Neural cell (in vitro differentiated cells): ENCODE results near the gene GABPB2. TPM values are rescaled to one million over a fixed set of nuclear protein-coding genes. Genes with fewer than 3 reads are reported as not detected.
A peak's percentile ranks its signal among the peaks of the same experiment; 100 is the strongest.

Experiments used
- H2AFZ ChIP-seq: fragments of 200-600, 300-800 bp; sonication (generic), shearing (Covaris generic); 2 replicates; pipeline ENCODE4 v1.6.0; 2014; ENCODE audit warnings: low read depth, mild to moderate bottlenecking, antibody characterized with exemption, low read length, moderate library complexity
- H3F3A ChIP-seq: fragments of 200-600 bp; shearing (Covaris generic); 2 replicates; pipeline ENCODE4 v1.6.1; 2016; ENCODE audit warnings: mild to moderate bottlenecking, moderate library complexity, mixed read lengths, antibody characterized with exemption, low read length; ENCODE audit not compliant: insufficient read depth, poor library complexity, severe bottlenecking
- H3K27ac ChIP-seq: fragments of 200-600, 300-800 bp; sonication (generic), shearing (Covaris generic); 2 replicates; pipeline ENCODE4 v1.5.1; 2014; ENCODE audit warnings: mild to moderate bottlenecking, low read length, moderate library complexity
- H3K27me3 ChIP-seq: fragments of 300-800, 200-600 bp; sonication (generic), shearing (Covaris generic); 2 replicates; pipeline ENCODE4 v1.6.0; 2014; ENCODE audit warnings: mild to moderate bottlenecking, low read depth, low read length, moderate library complexity; ENCODE audit not compliant: insufficient read depth
- H3K36me3 ChIP-seq: fragments of 300-800, 200-600 bp; sonication (generic), shearing (Covaris generic); 2 replicates; pipeline ENCODE4 v1.5.1; 2014; ENCODE audit warnings: mild to moderate bottlenecking, antibody characterized with exemption, low read length, moderate library complexity; ENCODE audit not compliant: insufficient read depth
- H3K4me2 ChIP-seq: fragments of 300-800, 200-600 bp; sonication (generic), shearing (Covaris generic); 2 replicates; pipeline ENCODE4 v1.6.0; 2014; ENCODE audit warnings: mild to moderate bottlenecking, low read length
- H3K4me3 ChIP-seq: fragments of 300-800, 200-600 bp; sonication (generic), shearing (Covaris generic); 2 replicates; pipeline ENCODE4 v1.5.1; 2014; ENCODE audit warnings: mild to moderate bottlenecking, low read length, moderate library complexity
- H3K79me2 ChIP-seq: fragments of 200-600 bp; shearing (Covaris generic); replicated peaks from 2 replicates; pipeline ENCODE4 v1.6.0; 2014; ENCODE audit warnings: mild to moderate bottlenecking, low read length, moderate library complexity; ENCODE audit not compliant: insufficient read depth
- H3K9ac ChIP-seq: fragments of 300-800, 200-600 bp; sonication (generic), shearing (Covaris generic); 2 replicates; pipeline ENCODE4 v1.6.1; 2016; ENCODE audit warnings: mild to moderate bottlenecking, low read length, mixed read lengths
- H3K9me2 ChIP-seq: fragments of 200-600 bp; shearing (Covaris generic); 2 replicates; pipeline ENCODE4 v1.6.1; 2016; ENCODE audit warnings: mild to moderate bottlenecking, low read length, mixed read lengths; ENCODE audit not compliant: insufficient read depth
- H3K9me3 ChIP-seq: fragments of 200-600, 300-800 bp; sonication (generic), shearing (Covaris generic); 2 replicates; pipeline ENCODE4 v1.6.1; 2016; ENCODE audit warnings: mild to moderate bottlenecking, mixed run types, low read length, moderate library complexity, mixed read lengths
- H4K20me1 ChIP-seq: fragments of 200-600 bp; shearing (Covaris generic); 2 replicates; pipeline ENCODE4 v1.6.1; 2016; ENCODE audit warnings: mild to moderate bottlenecking, mixed run types; ENCODE audit not compliant: insufficient read depth
- EP300 ChIP-seq: fragments of 450-650 bp; conservative IDR thresholded peaks from 2 replicates; pipeline ENCODE4 v1.6.1; 2014; ENCODE audit warnings: antibody characterized with exemption, mild to moderate bottlenecking, moderate library complexity; ENCODE audit not compliant: poor library complexity, severe bottlenecking
- EZH2 ChIP-seq: fragments of 200-600, 300-800 bp; shearing (Covaris generic), sonication (generic); IDR thresholded peaks from 2 replicates; pipeline ENCODE4 v1.6.1; 2014; ENCODE audit warnings: antibody characterized with exemption, low read length, borderline replicate concordance, mild to moderate bottlenecking; ENCODE audit not compliant: insufficient read depth, poor library complexity, severe bottlenecking
- MXI1 ChIP-seq: fragments of 450-650 bp; conservative IDR thresholded peaks from 2 replicates; pipeline ENCODE4 v1.6.1; 2014; ENCODE audit warnings: antibody characterized with exemption, mild to moderate bottlenecking; ENCODE audit not compliant: poor library complexity, severe bottlenecking
- POLR2AphosphoS5 ChIP-seq: IDR thresholded peaks from 2 replicates; pipeline ENCODE4 v1.6.1; 2012
- RAD21 ChIP-seq: fragments of 450-650 bp; conservative IDR thresholded peaks from 2 replicates; pipeline ENCODE4 v1.6.1; 2014; ENCODE audit warnings: antibody characterized with exemption, mild to moderate bottlenecking, moderate library complexity
- SMC3 ChIP-seq: fragments of 450-650 bp; conservative IDR thresholded peaks from 2 replicates; pipeline ENCODE4 v1.6.1; 2014; ENCODE audit warnings: antibody characterized with exemption, mild to moderate bottlenecking, moderate library complexity; ENCODE audit not compliant: poor library complexity
- TAF1 ChIP-seq: IDR thresholded peaks from 2 replicates; pipeline ENCODE4 v1.6.1; 2012; ENCODE audit warnings: low read depth
- polyA plus RNA-seq: library from polyadenylated mRNA; depleted of rRNA; stranded (reverse); fragments of >200 nt; gene quantifications from 2 replicates; pipeline ENCODE4 v1.2.3, GENCODE V29; 2014
- TF ChIP-seq, protein P1 (sequence below): IDR thresholded peaks from 2 replicates; pipeline ENCODE4 v1.6.1; 2012; ENCODE audit warnings: borderline replicate concordance
- TF ChIP-seq, protein P2 (sequence below): fragments of 450-650 bp; IDR thresholded peaks from 2 replicates; pipeline ENCODE4 v1.5.1; 2014; ENCODE audit warnings: antibody characterized with exemption, mild to moderate bottlenecking, moderate library complexity; ENCODE audit not compliant: poor library complexity, severe bottlenecking

The GABPB2 gene
- polyA plus RNA-seq, 1 donor from 2014 or later, result 4.1 TPM

DNA sequence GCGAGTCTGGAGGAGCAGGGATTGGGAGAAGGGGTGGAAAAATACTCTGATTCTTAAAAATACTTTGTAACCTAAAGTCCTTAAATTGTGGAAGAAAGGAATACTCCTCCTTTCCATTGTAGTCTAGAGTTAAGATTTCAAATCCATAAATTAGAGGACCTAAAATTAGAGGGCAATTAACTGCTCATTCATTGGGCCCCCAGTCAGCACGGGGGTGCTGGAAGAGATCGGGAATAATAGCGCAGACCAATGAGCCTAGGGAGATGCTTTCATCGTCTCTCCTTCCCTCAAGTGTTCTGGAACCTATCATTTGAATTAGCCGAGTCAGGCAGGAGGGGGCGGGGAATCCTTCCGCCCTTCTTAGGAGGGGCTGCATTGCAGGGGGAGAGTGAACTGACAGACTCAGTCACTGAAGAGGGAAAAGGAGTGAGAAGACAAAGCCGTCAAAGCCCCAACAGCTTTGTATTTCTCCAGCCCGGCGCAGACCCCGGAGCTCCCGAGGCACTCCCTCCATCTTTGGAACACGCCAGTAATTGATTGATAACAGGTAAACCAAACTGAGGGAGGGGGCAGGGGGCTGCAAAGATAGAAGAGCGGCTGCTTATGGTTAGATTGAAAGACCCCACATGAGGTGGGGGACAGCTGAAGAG is 10.4 kb upstream of the GABPB2 start, which contains the start of gene MLLT11:
TSS of gene MLLT11 (plus strand) at position 391 of the 650 bp plus-strand sequence. CDS start 6,828 bp downstream, outside the sequence.
- H3K79me2 ChIP-seq, result peaks cover 80% of the 10 kb centered on the region
- H3K4me2 ChIP-seq, result peak within 1 kb of the TSS; percentile 100
- H3K9ac ChIP-seq, result peak within 1 kb of the TSS; percentile 98
- no peaks in the 10 kb centered on the region for H3K9me3 ChIP-seq
- peaks cover 4% of the 10 kb centered on the region for H3K36me3 ChIP-seq
- no peaks in the 10 kb centered on the region for H3K9me2 ChIP-seq
- H3K4me3 ChIP-seq, result peak within 1 kb of the TSS; percentile 69
- H3K27me3 ChIP-seq, result no peaks in the 10 kb centered on the region
- TF ChIP-seq TAF1 (peak; percentile 96), RAD21 (peak; percentile 8), EP300 (peak; percentile 82), SMC3 (no peak), MXI1 (peak; percentile 43), POLR2AphosphoS5 (peak; percentile 99), EZH2 (no peak)
- TF ChIP-seq, protein P1, sequence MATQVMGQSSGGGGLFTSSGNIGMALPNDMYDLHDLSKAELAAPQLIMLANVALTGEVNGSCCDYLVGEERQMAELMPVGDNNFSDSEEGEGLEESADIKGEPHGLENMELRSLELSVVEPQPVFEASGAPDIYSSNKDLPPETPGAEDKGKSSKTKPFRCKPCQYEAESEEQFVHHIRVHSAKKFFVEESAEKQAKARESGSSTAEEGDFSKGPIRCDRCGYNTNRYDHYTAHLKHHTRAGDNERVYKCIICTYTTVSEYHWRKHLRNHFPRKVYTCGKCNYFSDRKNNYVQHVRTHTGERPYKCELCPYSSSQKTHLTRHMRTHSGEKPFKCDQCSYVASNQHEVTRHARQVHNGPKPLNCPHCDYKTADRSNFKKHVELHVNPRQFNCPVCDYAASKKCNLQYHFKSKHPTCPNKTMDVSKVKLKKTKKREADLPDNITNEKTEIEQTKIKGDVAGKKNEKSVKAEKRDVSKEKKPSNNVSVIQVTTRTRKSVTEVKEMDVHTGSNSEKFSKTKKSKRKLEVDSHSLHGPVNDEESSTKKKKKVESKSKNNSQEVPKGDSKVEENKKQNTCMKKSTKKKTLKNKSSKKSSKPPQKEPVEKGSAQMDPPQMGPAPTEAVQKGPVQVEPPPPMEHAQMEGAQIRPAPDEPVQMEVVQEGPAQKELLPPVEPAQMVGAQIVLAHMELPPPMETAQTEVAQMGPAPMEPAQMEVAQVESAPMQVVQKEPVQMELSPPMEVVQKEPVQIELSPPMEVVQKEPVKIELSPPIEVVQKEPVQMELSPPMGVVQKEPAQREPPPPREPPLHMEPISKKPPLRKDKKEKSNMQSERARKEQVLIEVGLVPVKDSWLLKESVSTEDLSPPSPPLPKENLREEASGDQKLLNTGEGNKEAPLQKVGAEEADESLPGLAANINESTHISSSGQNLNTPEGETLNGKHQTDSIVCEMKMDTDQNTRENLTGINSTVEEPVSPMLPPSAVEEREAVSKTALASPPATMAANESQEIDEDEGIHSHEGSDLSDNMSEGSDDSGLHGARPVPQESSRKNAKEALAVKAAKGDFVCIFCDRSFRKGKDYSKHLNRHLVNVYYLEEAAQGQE, result peak; percentile 95
- TF ChIP-seq, protein P2, sequence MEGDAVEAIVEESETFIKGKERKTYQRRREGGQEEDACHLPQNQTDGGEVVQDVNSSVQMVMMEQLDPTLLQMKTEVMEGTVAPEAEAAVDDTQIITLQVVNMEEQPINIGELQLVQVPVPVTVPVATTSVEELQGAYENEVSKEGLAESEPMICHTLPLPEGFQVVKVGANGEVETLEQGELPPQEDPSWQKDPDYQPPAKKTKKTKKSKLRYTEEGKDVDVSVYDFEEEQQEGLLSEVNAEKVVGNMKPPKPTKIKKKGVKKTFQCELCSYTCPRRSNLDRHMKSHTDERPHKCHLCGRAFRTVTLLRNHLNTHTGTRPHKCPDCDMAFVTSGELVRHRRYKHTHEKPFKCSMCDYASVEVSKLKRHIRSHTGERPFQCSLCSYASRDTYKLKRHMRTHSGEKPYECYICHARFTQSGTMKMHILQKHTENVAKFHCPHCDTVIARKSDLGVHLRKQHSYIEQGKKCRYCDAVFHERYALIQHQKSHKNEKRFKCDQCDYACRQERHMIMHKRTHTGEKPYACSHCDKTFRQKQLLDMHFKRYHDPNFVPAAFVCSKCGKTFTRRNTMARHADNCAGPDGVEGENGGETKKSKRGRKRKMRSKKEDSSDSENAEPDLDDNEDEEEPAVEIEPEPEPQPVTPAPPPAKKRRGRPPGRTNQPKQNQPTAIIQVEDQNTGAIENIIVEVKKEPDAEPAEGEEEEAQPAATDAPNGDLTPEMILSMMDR, result peak; percentile 56
- peak within 1 kb of the TSS; percentile 25 for H2AFZ ChIP-seq
- peak within 1 kb of the TSS; percentile 99 for H3K27ac ChIP-seq
- no peaks in the 10 kb centered on the region for H4K20me1 ChIP-seq
- peaks cover 10% of the 10 kb centered on the region for H3F3A ChIP-seq

DNA sequence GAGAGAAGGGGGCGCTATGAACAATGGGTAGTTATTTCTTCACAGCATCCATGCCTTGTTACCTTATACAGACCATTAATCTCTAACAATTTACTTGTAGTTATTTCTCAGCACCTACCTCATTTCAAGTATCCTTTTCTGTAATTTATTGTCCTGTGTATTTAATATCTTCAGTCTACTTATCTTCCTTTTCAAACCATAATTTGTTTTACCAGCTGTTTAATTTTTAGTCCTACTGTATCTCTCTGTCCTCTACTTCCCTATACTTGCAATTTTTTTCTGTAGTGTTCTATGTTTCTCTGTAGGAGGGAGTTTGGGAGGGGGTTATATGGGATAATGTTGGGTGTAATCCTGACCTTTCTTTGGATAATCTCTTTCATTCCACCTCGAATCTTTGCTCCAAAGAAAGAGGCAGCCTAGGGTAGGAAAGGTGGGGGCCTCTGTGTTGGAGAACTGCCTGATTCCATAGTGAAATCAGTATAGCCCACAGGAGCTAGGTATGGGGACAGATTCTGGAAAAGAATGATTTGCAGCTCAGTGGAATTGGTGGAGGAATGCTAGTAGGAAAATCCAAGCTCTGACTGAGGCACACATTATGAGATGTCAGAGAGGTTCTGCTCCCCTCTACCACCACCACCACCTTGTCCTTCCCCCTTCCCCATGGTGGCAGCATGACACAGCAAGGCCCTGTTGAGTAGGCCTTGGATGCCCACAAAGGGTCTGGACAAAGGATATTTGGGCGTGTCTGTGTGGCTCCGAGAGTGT is 9.7 kb upstream of the GABPB2 start:
- H3K27me3 ChIP-seq, result no peaks in the 10 kb centered on the region
- peaks cover 10% of the 10 kb centered on the region for H3F3A ChIP-seq
- TF ChIP-seq, protein P2, result peak; percentile 3
- no peak for TF ChIP-seq SMC3
- peak; percentile 76 for TF ChIP-seq POLR2AphosphoS5
- no peak for TF ChIP-seq EZH2
- TF ChIP-seq TAF1, result peak; percentile 54
- TF ChIP-seq RAD21, result no peak
- peak; percentile 18 for TF ChIP-seq MXI1
- TF ChIP-seq, protein P1, result peak; percentile 77
- TF ChIP-seq EP300, result no peak
- H3K79me2 ChIP-seq, result peaks cover 88% of the 10 kb centered on the region
- no peaks in the 10 kb centered on the region for H4K20me1 ChIP-seq
- H3K27ac ChIP-seq, result peak overlapping the region; percentile 99
- no peaks in the 10 kb centered on the region for H3K9me2 ChIP-seq
- H3K9me3 ChIP-seq, result no peaks in the 10 kb centered on the region
- peak overlapping the region; percentile 69 for H3K4me3 ChIP-seq
- H3K36me3 ChIP-seq, result peaks cover 6% of the 10 kb centered on the region
- H2AFZ ChIP-seq, result peak overlapping the region; percentile 25
- peak overlapping the region; percentile 98 for H3K9ac ChIP-seq
- H3K4me2 ChIP-seq, result peak overlapping the region; percentile 100
